Measurements from ENCODE around the gene SMAD7. TPM values are rescaled to one million over a fixed set of nuclear protein-coding genes. Genes with fewer than 3 reads are reported as not detected.

The SMAD7 gene
- total RNA-seq, 1 experiment from 2014 or later: 12.0 TPM

DNA sequence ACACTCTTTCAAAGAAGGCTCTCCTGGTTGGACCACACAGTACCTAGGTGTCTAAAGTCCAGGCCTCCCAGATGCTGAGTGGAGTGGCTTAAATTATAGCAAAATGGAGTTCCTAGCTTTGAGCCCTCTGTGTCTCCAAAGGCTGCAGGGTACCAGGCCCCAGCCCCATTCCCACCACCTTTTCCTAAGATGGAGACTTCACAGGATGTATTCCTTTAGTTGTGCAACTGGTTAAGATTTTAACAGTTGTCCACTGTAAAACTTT is 4.9 kb downstream of the SMAD7 start:
- no peaks in the 10 kb centered on the region for H3K36me3 ChIP-seq (ENCODE audit: insufficient read depth, low read length, poor library complexity, severe bottlenecking)
- intact Hi-C loops (cut with micrococcal nuclease; ENCODE audit: unreplicated experiment): loop anchor here (5.0 kb wide), 2 partner anchors 169 to 281 kb away; no protein-coding TSS in a partner anchor
- H3K27ac ChIP-seq (ENCODE audit: low read depth, low read length, poor library complexity, severe bottlenecking): no peak overlapping the region
- H3K9me3 ChIP-seq (ENCODE audit: low read depth, low read length, poor library complexity, severe bottlenecking): no peaks in the 10 kb centered on the region
- H3K4me1 ChIP-seq (ENCODE audit: insufficient read depth, low read length, poor library complexity, severe bottlenecking): peaks cover 61% of the 10 kb centered on the region
- DNase-seq (ENCODE audit: low spot score): no peak
- TF ChIP-seq EZH2 (IDR thresholded peaks at IDR 0.05; ENCODE audit: borderline replicate concordance, low read depth, low read length, poor library complexity, severe bottlenecking): no peak
- TF ChIP-seq, protein P1, sequence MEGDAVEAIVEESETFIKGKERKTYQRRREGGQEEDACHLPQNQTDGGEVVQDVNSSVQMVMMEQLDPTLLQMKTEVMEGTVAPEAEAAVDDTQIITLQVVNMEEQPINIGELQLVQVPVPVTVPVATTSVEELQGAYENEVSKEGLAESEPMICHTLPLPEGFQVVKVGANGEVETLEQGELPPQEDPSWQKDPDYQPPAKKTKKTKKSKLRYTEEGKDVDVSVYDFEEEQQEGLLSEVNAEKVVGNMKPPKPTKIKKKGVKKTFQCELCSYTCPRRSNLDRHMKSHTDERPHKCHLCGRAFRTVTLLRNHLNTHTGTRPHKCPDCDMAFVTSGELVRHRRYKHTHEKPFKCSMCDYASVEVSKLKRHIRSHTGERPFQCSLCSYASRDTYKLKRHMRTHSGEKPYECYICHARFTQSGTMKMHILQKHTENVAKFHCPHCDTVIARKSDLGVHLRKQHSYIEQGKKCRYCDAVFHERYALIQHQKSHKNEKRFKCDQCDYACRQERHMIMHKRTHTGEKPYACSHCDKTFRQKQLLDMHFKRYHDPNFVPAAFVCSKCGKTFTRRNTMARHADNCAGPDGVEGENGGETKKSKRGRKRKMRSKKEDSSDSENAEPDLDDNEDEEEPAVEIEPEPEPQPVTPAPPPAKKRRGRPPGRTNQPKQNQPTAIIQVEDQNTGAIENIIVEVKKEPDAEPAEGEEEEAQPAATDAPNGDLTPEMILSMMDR (conservative IDR thresholded peaks at IDR 0.05; ENCODE audit: low read depth, low read length): no peak
- ChIA-PET POLR2A (ENCODE audit: low non-redundant PET) (no interaction called here), CTCF (no interaction called here)
- BruUV-seq (replicated peaks): no TSS peak
- no peaks in the 10 kb centered on the region for H3K27me3 ChIP-seq (replicated peaks; ENCODE audit: insufficient read depth, low read depth, low read length, poor library complexity)
- no peak overlapping the region for H3K4me3 ChIP-seq (ENCODE audit: low read depth, low read length, poor library complexity, severe bottlenecking)

DNA sequence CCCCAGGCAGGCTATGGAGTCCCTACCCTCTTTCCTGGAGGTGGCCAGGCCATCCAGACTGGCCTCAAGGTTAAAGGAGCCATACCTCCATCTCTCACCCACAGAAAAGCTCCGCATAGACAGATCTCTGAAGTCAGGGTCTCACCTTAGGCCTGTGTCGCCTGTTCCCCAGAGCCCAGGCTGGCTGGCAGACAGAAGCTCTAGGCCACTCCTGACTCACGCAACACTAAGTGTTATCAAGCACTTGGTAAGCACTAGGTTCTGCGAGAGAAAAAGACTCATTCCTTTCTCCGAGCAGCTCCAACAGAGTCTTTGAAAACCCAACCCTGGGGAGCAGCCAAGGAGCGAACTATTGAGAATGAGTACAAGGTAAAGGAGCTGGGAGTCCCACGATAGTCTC is 6.1 kb downstream of the SMAD7 start:
- intact Hi-C loops (cut with micrococcal nuclease; ENCODE audit: unreplicated experiment): loop anchor here (5.0 kb wide), 2 partner anchors 167 to 283 kb away; no protein-coding TSS in a partner anchor
- Histone ChIP-seq H3K27ac (ENCODE audit: low read depth, low read length, poor library complexity, severe bottlenecking) (no peak overlapping the region), H3K9me3 (ENCODE audit: low read depth, low read length, poor library complexity, severe bottlenecking) (no peaks in the 10 kb centered on the region), H3K4me3 (ENCODE audit: low read depth, low read length, poor library complexity, severe bottlenecking) (no peak overlapping the region), H3K4me1 (ENCODE audit: insufficient read depth, low read length, poor library complexity, severe bottlenecking) (peaks cover 74% of the 10 kb centered on the region), H3K36me3 (ENCODE audit: insufficient read depth, low read length, poor library complexity, severe bottlenecking) (no peaks in the 10 kb centered on the region), H3K27me3 (replicated peaks; ENCODE audit: insufficient read depth, low read depth, low read length, poor library complexity) (no peaks in the 10 kb centered on the region)
- CTCF ChIA-PET: no interaction called here
- no TSS peak for BruUV-seq (replicated peaks)
- POLR2A ChIA-PET (ENCODE audit: low non-redundant PET): no interaction called here
- no peak for DNase-seq (ENCODE audit: low spot score)
- no peak for TF ChIP-seq EZH2 (IDR thresholded peaks at IDR 0.05; ENCODE audit: borderline replicate concordance, low read depth, low read length, poor library complexity, severe bottlenecking)
- TF ChIP-seq, protein P1 (conservative IDR thresholded peaks at IDR 0.05; ENCODE audit: low read depth, low read length): no peak

DNA sequence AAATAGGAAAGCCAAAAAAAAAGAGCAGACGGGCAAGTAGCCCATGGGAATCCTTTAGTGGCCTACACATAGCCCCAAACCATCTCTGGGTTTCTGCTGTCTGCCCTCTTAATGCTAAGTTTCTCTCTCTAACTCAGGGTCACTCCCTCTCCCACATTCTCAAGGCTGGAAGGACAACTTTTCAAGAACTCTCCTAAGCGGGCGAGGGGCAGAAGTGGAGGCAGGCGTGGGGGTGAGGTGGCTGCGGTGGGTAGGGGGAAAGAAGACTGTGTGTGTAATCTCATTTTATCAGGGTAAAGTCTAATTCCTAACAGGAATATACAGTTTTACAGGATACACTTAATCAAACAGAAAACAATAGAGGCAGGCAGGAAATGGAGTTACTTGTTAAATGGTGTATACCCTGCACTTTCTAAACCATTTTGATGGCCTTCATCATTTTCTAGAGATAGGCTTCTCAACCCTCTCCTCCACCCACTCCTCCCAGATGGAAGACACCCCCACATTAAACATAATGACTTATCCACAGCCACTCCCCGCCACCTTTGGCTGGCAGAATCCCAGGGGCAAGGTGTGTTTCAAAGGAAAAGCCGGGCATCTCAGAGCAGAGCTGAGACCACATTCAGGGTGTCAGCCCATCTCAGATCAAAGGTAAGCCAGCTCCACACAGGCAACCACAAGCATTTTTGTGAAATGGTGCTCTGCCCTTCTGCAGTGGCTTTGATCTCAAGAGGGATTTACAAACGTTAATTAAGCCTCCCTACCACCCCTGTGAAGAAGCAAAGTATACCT is 6.8 kb downstream of the SMAD7 start:
- no peaks in the 10 kb centered on the region for H3K36me3 ChIP-seq (ENCODE audit: insufficient read depth, low read length, poor library complexity, severe bottlenecking)
- TF ChIP-seq EZH2 (IDR thresholded peaks at IDR 0.05; ENCODE audit: borderline replicate concordance, low read depth, low read length, poor library complexity, severe bottlenecking): no peak
- TF ChIP-seq, protein P1 (conservative IDR thresholded peaks at IDR 0.05; ENCODE audit: low read depth, low read length): no peak

More for the DNA sequence above, 6.8 kb downstream of the SMAD7 start:
- no peak overlapping the region for H3K4me3 ChIP-seq (ENCODE audit: low read depth, low read length, poor library complexity, severe bottlenecking)
- no peaks in the 10 kb centered on the region for H3K27me3 ChIP-seq (replicated peaks; ENCODE audit: insufficient read depth, low read depth, low read length, poor library complexity)
- ChIA-PET CTCF (no interaction called here), POLR2A (ENCODE audit: low non-redundant PET) (no interaction called here)
- H3K27ac ChIP-seq (ENCODE audit: low read depth, low read length, poor library complexity, severe bottlenecking): no peak overlapping the region
- H3K9me3 ChIP-seq (ENCODE audit: low read depth, low read length, poor library complexity, severe bottlenecking): no peaks in the 10 kb centered on the region
- no TSS peak for BruUV-seq (replicated peaks)
- no peak for DNase-seq (ENCODE audit: low spot score)
- H3K4me1 ChIP-seq (ENCODE audit: insufficient read depth, low read length, poor library complexity, severe bottlenecking): peaks cover 80% of the 10 kb centered on the region
- intact Hi-C loops (cut with micrococcal nuclease; ENCODE audit: unreplicated experiment): no loop called here

All from A673 (cell line).